Fibroblast of skin of right biceps (primary cell): Measurements from ENCODE around the gene LUC7L3.
"Not testable (repeated sequence)": the region's sequence is repeated elsewhere in the genome, so short reads cannot be mapped to it uniquely, and the experiment has no call there.

Experiments
- DNase-seq: peaks from one replicate; pipeline ENCODE4 v3.0.0-alpha.2; 2013

LUC7L3 gene

GRCh38 chr17:50686494-50687199 is 32.8 kb upstream of the LUC7L3 start:
- DNase-seq = peak; percentile 91

DNA sequence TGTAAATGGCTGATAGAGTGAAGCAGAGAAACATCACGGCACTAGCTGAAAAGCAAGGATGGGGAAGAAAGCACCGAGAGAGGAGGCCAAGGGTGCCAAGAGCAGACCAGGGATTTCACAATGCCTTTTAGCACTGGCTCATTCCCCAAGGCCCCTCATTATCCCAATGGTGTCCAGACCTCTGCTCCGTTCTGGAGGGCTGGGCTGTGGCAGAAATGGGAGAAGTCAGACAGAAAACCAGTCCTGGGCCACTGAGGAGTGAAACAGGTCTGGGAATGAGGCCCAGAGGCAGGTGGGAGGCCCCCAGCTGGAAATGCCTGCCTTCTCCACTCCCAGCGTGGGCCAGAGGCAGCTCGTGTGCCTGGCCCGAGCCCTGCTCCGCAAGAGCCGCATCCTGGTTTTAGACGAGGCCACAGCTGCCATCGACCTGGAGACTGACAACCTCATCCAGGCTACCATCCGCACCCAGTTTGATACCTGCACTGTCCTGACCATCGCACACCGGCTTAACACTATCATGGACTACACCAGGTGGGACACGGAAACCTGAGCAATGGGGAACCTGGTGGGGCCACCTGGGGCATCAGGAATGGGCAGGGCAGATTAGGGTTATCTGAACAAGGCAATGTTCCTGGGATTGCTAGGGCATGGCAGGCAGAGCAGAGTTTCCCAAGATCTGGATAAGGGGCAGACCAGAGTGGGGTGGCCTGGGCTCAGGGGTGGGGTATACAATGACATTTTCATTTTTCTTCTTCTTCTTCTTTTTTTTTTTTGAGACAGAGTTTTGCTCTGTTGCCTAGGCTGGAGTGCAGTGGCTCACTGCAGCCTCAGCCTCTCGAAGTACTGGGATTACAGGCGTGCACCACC is 32.0 kb upstream of the LUC7L3 start:
- no peak for DNase-seq

- no peak for DNase-seq
These were observed 31.2 kb upstream of the LUC7L3 start for GRCh38 chr17:50688245-50688644.

GRCh38 chr17:50689251-50689650 is 30.2 kb upstream of the LUC7L3 start:
- peak; percentile 35 for DNase-seq

GRCh38 chr17:50689956-50690886 is 29.2 kb upstream of the LUC7L3 start:
- DNase-seq = no peak

GRCh38 chr17:50690887-50691549 is 28.4 kb upstream of the LUC7L3 start:
- DNase-seq = no peak

DNA sequence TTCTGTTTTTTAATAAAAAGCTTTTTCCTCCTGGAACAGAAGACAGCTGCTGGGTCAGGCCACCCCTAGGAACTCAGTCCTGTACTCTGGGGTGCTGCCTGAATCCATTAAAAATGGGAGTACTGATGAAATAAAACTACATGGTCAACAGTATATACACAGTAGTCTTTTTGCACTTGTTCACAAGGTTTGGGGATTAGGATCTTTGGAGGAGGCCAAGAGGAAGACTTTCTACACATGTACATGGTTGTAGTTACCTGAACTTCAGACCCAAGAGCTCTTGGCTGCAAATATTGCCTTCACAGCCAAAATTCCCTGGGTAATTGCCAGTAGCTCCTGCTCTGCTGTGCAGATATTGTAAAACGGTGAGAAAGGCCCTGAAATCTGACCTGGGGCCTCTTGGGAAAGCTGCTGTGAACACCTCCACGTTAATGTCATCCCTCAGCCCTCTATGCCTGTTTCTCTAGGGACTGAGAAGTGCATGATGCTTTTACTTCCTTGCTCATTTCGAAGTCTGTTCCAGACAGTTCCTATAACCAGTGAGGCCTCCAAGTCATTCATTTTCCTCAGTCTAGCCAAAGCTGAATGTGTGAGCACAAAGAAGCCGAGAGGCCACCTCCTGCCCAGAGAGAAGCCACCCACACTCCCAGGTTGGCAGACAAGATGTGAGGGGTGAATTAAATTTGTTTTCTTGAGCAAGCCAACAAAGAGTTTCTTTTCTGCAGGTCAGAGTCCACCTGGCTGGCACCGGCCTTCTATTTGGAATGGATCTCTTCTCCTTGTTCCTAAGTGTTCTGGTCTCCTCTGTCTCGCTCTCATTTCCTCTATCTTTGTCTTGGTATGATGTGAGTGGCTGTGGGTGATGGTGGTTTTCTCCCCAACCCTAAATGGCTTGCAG is 27.6 kb upstream of the LUC7L3 start:
- DNase-seq = peak; percentile 61

- no peak for DNase-seq
These were observed 26.9 kb upstream of the LUC7L3 start for GRCh38 chr17:50692448-50693035.

GRCh38 chr17:50693036-50693682 is 26.2 kb upstream of the LUC7L3 start:
- DNase-seq = peak; percentile 41

DNA sequence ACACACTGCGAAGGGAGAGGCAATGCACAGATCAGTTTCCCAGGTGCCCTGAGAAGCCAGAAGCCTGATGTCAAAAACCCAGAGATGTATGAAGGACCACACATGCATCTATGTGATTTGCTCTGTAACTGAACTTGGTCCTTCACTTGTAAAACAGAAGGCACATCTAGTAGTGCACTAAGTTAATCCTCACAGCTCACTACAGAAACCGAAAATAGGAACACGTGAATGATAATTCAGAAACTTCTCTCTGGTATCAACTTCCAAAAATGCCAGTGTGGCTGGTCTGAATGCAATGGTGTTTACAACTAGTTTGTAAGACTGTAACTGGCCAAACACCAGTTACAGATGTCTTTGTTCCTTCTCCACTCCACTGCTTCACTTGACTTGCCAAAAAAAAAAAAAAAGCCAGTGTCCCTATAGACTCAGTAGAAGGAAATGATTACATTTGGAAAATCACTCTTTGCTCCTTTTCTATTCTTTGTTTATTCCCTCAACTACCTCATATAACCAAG is 23.0 kb upstream of the LUC7L3 start:
- no peak for DNase-seq

GRCh38 chr17:50697062-50697461 is 22.3 kb upstream of the LUC7L3 start:
- DNase-seq = no peak

DNA sequence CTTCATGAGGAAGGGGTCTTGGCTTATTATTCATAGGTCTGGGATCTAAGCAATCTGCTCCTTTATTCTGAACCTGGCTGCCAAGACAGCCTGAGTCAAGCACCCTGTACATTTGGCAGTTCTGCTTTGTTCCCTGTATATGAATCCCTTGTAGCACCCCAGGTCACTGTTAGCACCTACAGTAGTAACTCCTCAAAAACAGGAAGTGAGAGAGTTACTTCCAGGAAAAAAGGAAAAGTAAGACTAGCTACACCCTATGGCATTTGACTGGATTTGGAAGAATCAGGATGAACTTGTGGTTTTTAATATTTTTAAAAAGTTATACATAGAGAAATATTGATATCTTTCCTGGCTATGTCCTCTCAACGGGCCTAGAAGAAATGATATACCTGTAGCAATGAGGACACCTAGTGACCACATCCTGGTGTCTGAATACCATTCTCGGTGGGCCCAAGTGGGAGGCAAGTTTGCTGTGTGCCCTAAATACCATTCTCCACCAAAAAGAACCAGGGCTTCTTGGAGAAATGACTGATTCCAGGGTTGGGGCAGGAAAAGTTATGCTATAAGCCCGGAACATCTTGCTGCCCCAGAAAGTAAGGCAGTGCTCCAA is 21.6 kb upstream of the LUC7L3 start:
- DNase-seq = no peak

DNA sequence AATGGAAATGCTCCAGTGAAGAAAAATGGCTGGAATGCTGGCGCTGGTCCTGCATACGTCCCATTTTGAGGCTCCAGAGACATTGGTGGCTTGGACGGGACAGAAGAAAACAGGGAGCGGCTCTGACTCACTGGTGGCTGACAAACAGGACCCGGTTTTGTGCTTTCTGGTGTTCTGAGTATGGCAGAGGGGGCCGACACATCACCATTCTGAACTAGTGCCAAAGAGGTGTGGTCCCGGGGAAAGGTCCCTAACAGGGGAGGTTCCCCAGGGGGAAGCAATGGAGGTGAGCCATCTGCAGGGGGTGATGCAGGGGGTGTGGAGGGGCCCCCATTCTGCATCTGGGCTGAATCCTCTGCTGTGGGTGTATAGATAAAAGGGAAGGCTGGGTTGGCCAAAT is 20.0 kb upstream of the LUC7L3 start:
- peak; percentile 23 for DNase-seq

DNA sequence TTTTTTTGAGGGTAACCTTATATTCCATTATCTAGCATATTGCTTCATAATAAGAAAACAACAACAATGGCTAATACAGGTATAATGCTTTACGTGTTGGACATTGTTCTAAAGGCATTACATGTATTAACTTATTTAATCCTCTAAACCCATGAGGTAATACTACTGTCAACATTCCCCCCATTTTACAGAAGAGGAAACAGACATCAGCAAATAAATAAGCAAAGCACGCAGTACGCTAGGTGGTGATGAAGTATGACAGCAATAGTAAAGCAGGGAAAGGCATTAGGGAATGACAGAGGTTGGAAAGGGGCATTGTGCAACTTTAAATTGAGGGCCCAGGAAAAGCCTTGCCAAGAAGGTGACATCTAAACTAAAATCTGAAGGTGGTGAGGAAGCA is 16.2 kb upstream of the LUC7L3 start:
- DNase-seq = no peak

GRCh38 chr17:50707289-50708049 is 11.9 kb upstream of the LUC7L3 start, which contains the start of gene ANKRD40:
TSS of gene ANKRD40 (minus strand) at chr17:50707914. CDS start at chr17:50707654, 260 bp downstream.
- DNase-seq = peak; percentile 96

DNA sequence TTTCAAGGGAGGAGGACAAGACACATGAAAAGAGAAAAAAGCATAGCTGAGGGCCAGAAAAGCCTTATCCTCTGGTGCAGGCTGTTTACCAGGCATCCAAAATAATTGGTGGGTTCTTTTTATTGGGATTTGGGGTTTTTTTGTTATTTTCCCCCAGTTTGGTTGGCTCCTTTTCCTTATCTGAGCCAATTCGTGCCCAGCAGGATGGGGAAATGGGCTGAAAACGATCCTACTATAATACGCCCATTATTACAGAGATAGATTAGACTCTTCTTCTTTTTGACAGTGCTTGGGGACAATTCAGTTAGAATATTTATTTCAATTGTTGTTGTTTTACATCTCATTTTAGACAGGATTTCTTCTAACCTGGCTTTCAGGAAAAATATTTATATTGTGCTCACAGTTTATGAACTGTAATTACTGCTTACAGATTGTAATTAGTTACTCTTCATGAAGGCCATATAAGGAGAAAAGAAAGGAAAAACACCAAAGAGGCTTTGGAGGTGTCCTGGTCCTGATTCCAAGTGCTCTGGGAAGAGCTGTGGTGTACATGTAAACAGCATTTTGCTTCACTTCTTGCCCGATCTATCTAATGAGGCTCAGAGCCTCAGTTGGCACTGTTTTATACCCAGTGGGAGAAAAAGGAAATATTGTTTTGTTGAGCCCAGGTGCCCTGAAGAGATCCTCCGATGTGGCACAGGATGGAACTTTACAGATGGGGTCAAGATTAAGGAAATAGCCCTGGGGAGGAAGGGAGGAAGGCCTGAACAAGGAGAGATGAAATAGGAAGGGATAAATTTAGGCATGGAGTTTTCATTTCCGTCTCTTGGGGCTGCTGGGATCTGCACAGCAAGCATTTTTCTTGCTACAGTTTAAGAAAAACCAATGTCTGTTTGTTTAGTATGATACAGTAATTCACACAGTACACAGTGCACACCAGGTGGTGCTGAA is 11.1 kb upstream of the LUC7L3 start:
- peak; percentile 35 for DNase-seq

DNA sequence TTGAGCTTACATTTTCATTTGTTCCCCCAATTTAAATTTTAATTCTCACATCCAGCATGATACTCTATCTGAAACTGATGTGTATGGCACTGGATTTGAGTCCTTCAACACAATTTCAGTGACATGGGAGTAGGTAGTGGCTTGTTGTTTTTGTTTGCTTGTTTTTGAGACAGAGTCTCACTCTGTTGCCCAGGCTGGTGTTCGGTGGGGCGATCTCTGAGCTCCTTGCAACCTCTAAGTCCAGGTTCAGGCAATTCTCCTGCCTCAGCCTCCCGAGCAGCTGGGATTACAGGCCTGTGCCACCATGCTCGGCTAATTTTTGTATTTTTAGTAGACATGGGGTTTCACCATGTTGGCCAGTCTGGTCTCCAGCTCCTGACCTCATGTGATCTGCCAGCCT is 10.3 kb upstream of the LUC7L3 start:
- DNase-seq = not testable (repeated sequence)

DNA sequence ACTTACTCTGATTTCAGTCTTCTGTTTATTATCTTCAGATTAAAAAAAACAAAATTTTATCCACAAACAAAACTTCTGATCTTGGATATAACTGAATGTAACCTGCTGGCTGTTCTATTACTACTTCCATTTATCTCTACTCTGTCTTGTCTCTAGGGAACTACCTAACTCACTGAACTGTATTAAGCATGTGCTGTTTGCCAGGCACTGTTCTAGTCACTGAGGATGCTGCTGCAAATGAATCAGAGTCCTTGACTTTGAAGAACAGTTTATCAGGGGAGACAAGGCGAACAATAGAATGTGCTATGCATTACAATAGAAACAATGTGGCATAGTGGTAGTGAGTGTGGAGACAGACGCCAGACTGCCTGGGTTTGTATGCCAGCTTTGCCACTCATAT is 9.4 kb upstream of the LUC7L3 start:
- no peak for DNase-seq
